Dermis lymphatic vessel endothelial cell (primary cell): ENCODE data around the gene FADD. TPM values are rescaled to one million over a fixed set of nuclear protein-coding genes. Genes with fewer than 3 reads are reported as not detected.

Source experiments
- total RNA-seq: library from RNA; depleted of rRNA; stranded (reverse); fragments of >200 nt; gene quantifications from 2 replicates; pipeline ENCODE4 v1.2.1, GENCODE V29; 2014

Gene FADD, protein sequence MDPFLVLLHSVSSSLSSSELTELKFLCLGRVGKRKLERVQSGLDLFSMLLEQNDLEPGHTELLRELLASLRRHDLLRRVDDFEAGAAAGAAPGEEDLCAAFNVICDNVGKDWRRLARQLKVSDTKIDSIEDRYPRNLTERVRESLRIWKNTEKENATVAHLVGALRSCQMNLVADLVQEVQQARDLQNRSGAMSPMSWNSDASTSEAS
- 41.7 and 43.2 TPM in 2 replicates for total RNA-seq

DNA sequence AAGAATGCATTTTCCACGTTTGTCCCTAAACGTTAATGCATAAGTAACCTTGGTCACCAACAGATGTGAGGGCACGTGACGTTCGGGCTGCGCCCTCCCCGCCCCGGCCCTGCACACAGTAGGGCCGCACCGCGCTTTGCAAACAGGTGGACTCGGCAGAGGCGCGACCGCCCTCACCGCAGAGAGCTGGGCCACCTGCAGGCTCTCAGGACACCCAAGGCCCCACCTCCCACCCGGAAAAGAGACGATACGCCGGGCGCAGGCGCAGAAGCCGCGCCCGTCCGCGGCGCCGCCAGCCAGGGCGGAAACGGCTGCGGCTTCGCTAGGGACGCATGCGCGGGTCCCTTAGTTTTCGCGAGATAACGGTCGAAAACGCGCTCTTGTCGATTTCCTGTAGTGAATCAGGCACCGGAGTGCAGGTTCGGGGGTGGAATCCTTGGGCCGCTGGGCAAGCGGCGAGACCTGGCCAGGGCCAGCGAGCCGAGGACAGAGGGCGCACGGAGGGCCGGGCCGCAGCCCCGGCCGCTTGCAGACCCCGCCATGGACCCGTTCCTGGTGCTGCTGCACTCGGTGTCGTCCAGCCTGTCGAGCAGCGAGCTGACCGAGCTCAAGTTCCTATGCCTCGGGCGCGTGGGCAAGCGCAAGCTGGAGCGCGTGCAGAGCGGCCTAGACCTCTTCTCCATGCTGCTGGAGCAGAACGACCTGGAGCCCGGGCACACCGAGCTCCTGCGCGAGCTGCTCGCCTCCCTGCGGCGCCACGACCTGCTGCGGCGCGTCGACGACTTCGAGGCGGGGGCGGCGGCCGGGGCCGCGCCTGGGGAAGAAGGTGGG, at the start of gene FADD:
Gene FADD, plus strand, starts transcription at position 377 of the 831 bp plus-strand sequence. Its CDS starts 164 bp downstream, at position 541.

Other genes starting within 250 kb of the FADD start
- 0.09 TPM in 1 of 2 replicates, not detected in the other for gene ANO1, start 125.0 kb upstream of the FADD start, total RNA-seq
- 28.6 and 28.9 TPM in 2 replicates for gene PPFIA1, start 67.4 kb downstream of the FADD start, total RNA-seq
- gene CTTN, start 195.2 kb downstream of the FADD start, total RNA-seq, result 263 and 317 TPM in 2 replicates